GM19239 (cell line): ENCODE data around the gene FOXI1.
"Not testable (repeated sequence)": the region's sequence is repeated elsewhere in the genome, so short reads cannot be mapped to it uniquely, and the experiment has no call there.

Experiments
- DNase-seq: peaks from one replicate; pipeline ENCODE4 v3.0.0; 2011; ENCODE audit warnings: low spot score; ENCODE audit not compliant: insufficient read length
- FAIRE-seq: peaks from 2 replicates; lab custom pipeline; 2011; peaks lifted over from hg19 to GRCh38; lab: Jason Lieb, UNC

The FOXI1 gene

DNA sequence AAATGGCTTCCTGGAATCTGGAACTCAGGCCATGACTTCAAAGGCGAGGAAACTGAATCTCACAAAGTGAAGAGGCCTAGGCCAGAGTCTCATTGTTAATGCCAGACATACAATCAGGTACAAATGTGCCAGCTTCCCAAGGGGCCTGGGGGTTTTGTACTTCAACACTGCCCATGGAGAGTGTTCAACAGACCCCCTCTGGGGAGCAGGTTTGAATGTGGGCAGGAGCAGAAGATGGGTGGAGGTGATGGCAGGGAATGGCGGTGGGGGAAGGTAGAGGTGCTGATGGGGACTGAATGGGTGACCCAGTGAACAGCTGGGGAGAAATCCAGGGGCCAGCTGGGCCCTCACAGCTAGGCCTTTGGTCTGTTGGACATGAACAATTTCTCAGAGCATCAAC lies 12.0 kb downstream of the FOXI1 start:
- DNase-seq (no peak), FAIRE-seq (no peak)

DNA sequence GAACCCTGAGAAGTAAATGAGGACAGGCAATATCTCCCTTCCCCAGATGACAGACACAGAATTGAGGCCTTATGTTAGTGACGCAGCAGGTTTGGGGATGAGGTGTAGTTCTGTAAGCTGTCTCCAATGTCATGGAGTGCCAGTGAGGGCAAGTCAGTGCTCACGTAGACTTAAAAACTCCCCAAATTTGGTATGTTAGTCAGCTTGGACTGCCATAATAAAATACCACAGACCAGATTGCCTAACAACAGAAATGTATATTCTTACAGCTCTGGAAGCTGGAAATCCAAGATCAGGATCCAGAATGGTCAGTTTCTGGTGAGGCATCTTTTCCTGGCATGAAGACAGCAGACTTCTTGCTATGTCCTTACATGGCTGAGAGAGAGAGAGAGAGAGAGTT lies 14.9 kb downstream of the FOXI1 start:
- FAIRE-seq (no peak), DNase-seq (no peak)

- no peak for FAIRE-seq
- no peak for DNase-seq
These were observed 15.6 kb downstream of the FOXI1 start for GRCh38 chr5:170121321-170121720.

DNA sequence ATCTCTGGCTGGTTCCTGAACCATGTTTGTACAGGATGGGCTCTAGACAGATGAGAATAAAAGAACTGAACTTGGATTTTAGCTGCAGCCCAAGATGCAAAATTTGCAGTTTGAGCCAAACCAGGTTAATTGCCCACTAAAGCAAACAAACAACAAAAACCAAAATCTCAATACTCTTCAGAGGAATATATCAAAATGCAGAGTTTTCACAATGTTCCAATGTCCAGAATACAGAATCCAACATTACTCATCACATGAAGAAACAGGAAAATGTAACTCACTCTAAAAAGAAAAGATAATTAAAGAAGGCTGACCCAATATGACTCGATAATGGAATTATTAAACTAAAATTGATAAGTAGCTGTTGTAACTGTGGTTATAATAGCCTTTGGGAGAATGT lies 20.4 kb downstream of the FOXI1 start:
- FAIRE-seq: no peak

GRCh38 chr5:170126626-170127025 lies 20.9 kb downstream of the FOXI1 start:
- FAIRE-seq: no peak

More for the DNA sequence above, 20.4 kb downstream of the FOXI1 start:
- DNase-seq: no peak

GRCh38 chr5:170131235-170131634 lies 25.5 kb downstream of the FOXI1 start:
- DNase-seq (no peak), FAIRE-seq (no peak)

More at GRCh38 chr5:170126626-170127025, 20.9 kb downstream of the FOXI1 start:
- DNase-seq: no peak

- no peak for DNase-seq
- FAIRE-seq: no peak
These were observed 26.7 kb downstream of the FOXI1 start for GRCh38 chr5:170132269-170132975.

- DNase-seq (no peak), FAIRE-seq (no peak)
These were observed 27.3 kb downstream of the FOXI1 start for GRCh38 chr5:170132976-170133448.

DNA sequence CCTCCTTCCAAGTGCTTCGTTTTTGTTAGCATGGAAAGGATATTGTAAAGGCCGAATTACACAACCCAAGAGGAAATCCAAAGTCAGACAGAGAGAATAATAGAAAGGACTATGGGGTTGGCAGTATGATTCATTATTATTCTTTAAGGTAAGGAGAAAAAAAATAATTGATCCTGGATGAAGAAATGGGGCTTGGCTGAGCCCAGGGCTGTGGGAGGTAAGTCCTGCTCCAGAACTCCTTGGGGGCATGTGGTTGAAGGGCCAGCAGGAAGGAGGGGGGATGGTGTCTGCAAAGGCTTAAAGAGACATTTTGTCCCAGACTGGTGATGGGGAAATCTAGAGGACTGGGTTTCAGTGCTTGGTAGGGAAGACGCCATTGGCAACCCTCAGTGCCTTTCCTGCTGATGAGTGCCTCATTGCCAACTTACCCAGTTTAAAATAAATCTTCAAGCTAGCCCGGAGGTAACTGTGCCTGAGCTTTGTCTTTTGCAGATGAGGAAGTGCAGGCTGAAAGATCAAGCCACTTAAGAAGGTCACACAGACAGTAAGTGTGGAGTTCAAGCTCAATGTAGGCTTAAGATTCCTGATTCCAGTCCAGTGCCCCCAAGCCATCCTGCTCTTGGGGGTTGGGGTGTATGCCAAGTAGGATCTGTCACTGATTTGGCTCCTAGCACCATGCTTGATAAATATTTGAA lies 30.2 kb downstream of the FOXI1 start:
- FAIRE-seq (no peak), DNase-seq (no peak)

- no peak for DNase-seq
- no peak for FAIRE-seq
These were observed 30.8 kb downstream of the FOXI1 start for GRCh38 chr5:170136506-170136905.

DNA sequence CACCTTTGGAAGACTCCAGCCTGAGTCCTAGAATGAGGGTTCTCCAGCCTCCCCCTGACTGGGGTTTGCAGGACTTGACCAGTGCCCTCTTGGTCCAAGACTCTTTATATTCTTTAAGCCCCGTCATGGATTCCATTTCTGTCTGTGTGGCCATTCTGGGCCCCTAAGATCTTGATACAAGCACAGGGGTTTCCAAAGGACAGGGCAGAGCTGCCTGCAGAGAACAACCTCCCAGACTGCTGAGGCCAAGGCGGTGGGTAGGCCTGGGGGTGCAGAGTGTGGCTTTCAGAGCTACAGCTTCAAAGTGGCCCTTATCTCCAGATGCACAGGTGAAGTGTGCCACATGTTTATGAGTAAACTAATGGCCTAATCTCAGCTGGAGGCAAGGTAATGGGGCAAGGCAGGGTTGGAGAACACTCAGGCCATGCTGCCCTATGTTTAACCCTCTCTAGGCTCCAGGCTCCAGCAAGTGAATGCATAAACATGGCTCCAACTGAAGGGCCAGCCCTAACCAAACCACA lies 32.1 kb downstream of the FOXI1 start:
- FAIRE-seq: no peak

DNA sequence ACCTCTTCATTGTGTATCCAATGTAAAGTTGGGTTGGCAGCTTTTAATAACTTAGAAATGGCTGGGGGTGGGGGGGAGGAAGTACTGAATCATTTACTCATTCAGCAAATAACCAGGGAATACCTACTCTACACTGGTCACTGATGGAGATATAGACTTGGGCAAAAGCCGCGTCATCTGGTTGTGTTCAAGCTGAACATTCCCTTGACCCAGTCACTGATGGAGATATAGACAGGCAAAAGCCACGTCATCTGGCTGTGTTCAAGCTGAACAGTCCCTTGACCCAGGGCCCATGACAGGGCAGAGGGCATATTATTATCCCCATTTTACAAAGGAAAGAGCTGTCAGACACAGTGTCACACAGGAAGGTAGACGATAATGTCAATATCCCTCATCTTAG lies 32.6 kb downstream of the FOXI1 start:
- FAIRE-seq (no peak), DNase-seq (no peak)

More for the DNA sequence above, 32.1 kb downstream of the FOXI1 start:
- DNase-seq: no peak

DNA sequence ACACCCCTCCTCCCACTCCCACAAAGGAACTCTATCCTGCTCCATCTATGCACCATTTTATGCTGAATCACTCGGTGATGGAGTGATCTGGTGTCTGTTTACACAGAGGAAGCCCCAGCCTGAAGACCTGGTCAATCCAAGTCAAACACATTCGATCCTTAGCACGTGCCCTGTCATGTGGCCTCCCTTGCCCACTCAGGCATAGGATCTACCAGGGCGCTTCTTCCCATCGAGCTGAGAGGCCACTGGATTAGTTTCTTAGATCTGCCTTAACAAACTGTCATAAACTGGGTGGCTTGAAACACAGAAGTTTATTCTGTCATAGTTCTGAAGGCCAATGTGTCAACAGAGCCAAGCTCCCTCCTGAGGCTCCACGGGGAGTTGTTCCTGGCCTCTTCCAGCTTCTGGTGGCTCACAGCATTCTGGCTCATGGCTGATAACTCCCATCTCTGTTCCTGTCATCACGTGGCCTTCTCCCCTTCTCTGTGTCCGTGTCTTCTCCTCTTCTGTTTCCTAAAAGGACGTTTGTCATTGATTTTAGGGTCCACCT lies 34.2 kb downstream of the FOXI1 start:
- DNase-seq (no peak), FAIRE-seq (no peak)

GRCh38 chr5:170141196-170141595 lies 35.5 kb downstream of the FOXI1 start:
- not testable (repeated sequence) for DNase-seq, FAIRE-seq

DNA sequence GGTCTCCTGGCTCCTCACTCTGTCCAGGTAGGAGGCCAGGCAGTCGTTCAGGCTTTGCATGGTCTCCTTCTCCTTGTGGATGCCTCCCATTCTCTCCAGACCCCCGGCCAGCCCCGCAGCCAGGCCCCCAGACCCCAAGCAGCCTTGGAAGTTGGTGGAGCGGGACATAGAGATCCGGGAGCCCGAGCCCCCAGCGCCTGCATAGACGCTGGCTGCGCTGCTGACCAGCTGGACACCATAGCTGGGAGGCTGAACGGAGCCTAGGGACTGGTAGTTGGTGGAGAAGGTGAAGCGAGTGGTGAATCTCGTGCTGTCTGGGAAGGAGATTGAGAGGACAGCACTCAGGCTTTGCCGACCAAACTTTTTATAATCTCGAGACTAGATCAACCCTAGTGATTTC lies 35.9 kb downstream of the FOXI1 start:
- DNase-seq: no peak
- FAIRE-seq: no peak

DNA sequence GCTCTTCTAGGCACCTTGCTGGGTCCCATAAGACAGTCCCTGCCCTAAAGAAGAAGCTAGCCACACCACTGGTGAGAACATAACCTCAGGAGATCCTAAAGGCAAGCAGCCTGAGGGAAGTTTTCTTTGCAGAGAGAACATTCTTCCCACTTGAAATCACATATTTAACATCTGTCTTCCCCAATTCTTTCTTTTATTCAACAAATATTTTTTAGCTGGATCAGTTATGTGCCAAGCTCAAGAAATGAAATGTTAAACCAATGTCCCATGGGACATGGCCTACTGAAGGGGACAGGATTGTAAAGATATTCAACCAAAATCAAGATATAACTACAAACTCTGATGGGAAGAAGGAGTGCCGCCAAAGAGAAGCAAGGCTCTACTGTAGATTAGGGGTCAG lies 36.5 kb downstream of the FOXI1 start:
- no peak for DNase-seq
- FAIRE-seq: no peak

DNA sequence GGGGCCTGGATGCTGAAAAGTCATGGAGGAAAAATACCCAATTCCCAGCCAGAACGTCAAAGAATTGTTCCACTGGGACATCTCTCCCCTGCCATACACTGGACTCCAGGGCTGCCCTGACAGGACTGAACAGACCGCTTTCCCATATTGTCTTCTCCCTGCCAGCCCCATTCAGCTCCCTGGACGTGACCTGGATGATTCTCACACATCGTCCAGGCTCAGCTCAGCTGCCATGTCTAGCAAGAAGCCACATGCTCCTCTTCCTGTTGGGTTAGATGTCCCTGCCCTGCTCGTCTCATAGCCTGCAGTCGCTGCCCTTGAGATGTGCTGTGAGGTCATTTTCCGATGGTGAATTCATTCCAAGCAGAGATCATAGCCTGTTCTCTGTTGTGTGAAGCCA lies 37.4 kb downstream of the FOXI1 start:
- FAIRE-seq (no peak), DNase-seq (no peak)

DNA sequence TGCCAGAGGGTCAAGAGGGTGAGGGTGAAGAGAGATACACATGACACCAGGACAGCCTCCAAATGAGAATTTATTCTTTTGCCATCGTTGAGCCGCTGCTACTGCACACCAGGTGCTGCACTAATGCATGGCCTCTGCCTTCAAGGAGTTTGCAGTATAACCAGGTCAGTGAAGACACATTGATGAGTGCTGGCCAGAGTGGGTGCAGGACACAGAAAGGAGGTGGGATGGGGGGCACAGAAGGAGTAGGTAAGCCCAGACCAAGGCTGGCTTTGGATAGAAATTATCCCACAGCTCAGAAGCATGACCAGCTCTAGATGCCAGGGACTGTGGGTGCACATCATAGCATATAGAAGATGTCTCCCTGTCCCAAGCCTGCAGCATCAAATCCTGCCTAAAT lies 38.0 kb downstream of the FOXI1 start:
- DNase-seq (no peak), FAIRE-seq (no peak)

DNA sequence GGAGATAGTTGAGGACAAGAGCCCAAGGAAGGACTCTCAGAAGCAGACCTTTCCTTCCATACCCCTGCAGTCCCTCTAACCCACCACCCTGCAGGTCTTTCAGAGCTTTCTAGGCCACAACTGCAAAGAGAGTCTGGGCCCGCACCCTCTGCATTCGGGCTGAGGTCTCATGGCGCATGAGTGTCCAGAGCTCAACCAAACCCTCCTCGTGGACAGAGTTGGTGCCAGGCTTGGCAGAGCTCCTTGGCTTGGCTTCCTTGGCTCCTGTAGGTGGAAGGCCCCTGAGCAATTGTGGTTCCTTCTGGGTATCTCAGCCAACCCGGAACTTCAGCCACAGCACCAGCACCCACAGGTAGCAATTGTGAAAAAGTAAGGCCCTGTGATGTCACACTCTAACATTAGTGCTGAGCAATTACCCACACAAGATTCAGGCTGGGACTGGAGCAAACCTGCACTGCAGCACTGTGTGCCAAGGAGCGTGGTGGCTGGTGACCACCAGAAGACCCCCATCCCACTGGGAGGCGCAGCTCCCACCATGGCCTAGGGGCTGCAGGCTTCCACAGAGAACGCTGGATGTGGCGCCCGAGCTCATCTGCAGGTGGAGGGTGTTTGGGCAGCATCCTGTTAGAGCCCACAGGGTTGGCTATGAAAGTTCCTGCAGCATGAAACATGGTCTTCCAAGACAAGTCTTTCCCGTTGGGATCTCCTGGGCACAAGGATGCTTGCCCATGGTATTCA lies 38.8 kb downstream of the FOXI1 start:
- DNase-seq (no peak), FAIRE-seq (no peak)

GRCh38 chr5:170145462-170145861 lies 39.8 kb downstream of the FOXI1 start:
- DNase-seq (no peak), FAIRE-seq (no peak)
